Lower leg skin (tissue), 3 donors: ENCODE results near the gene SLC16A6.
"Not testable (repeated sequence)": the region's sequence is repeated elsewhere in the genome, so short reads cannot be mapped to it uniquely, and the experiment has no call there.

Source experiments
- POLR2A ChIP-seq, 2 donors: fragments of 450-650 bp; IDR thresholded peaks; one replicate each; pipeline ENCODE4 v1.6.1; 2016 to 2017; ENCODE audit warnings: antibody characterized with exemption in 2 of 2, mild to moderate bottlenecking in 1 of 2, moderate library complexity in 1 of 2
- TF ChIP-seq, protein P1 (sequence below), 3 donors: fragments of 450-650 bp; IDR thresholded peaks; one replicate each; pipeline ENCODE4 v1.5.1; 2016; ENCODE audit warnings: antibody characterized with exemption in 3 of 3, mild to moderate bottlenecking in 3 of 3, moderate library complexity in 2 of 3

DNA sequence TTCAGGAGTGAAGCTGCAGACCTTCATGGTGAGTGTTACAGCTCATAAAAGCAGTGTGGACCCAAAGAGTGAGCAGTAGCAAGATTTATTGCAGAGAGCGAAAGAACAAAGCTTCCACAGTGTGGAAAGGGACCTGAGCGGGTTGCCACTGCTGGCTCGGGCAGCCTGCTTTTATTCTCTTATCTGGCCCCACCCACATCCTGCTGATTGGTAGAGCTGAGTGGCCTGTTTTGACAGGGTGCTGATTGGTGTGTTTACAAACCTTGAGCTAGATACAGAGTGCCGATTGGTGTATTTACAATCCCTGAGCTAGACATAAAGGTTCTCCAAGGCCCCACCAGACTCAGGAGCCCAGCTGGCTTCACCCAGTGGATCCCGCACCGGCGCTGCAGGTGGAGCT is 17.6 kb upstream of the SLC16A6 start:
- TF ChIP-seq, protein P1, sequence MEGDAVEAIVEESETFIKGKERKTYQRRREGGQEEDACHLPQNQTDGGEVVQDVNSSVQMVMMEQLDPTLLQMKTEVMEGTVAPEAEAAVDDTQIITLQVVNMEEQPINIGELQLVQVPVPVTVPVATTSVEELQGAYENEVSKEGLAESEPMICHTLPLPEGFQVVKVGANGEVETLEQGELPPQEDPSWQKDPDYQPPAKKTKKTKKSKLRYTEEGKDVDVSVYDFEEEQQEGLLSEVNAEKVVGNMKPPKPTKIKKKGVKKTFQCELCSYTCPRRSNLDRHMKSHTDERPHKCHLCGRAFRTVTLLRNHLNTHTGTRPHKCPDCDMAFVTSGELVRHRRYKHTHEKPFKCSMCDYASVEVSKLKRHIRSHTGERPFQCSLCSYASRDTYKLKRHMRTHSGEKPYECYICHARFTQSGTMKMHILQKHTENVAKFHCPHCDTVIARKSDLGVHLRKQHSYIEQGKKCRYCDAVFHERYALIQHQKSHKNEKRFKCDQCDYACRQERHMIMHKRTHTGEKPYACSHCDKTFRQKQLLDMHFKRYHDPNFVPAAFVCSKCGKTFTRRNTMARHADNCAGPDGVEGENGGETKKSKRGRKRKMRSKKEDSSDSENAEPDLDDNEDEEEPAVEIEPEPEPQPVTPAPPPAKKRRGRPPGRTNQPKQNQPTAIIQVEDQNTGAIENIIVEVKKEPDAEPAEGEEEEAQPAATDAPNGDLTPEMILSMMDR (IDR thresholded peaks at IDR 0.05) = not testable (repeated sequence)
- TF ChIP-seq POLR2A (IDR thresholded peaks at IDR 0.05) = not testable (repeated sequence)
